HepG2 (cell line): ENCODE measurements around the gene PPP2R5B. TPM values are rescaled to one million over a fixed set of nuclear protein-coding genes. Genes with fewer than 3 reads are reported as not detected.

Experiments used
- ATF7-NPFF ChIP-seq: sonication (generic); formaldehyde crosslinking; IDR thresholded peaks from 2 replicates; pipeline ENCODE4 v1.8.1; 2023; ENCODE audit warnings: mild to moderate bottlenecking, low read depth, missing genetic modification reagents, moderate library complexity
- ATRX ChIP-seq: sonication (generic); formaldehyde crosslinking; IDR thresholded peaks from 2 replicates; pipeline ENCODE4 v1.4.0; 2020; ENCODE audit warnings: missing genetic modification reagents, borderline replicate concordance
- EZH2 ChIP-seq: conservative IDR thresholded peaks from 2 replicates; pipeline ENCODE4 v1.6.1; 2012; ENCODE audit warnings: mild to moderate bottlenecking, low read depth, low read length, moderate library complexity
- FOXA1 ChIP-seq, 2 experiments: fragments of 450-650 bp in 1 of 2; sonication (generic) in 1 of 2; formaldehyde crosslinking in 1 of 2; IDR thresholded peaks; 2 replicates each; pipeline versions ENCODE4 v1.4.0 to v1.6.1; 2016 to 2020; ENCODE audit warnings: missing genetic modification reagents in 1 of 2
- MATR3 ChIP-seq: sonication (generic); formaldehyde crosslinking; IDR thresholded peaks from 2 replicates; pipeline ENCODE4 v1.4.0; 2020; ENCODE audit warnings: missing genetic modification reagents
- RNF2 ChIP-seq: fragments of 450-650 bp; conservative IDR thresholded peaks from 2 replicates; pipeline ENCODE4 v1.6.1; 2016; ENCODE audit warnings: low read depth
- SRY ChIP-seq: sonication (generic); formaldehyde crosslinking; IDR thresholded peaks from 2 replicates; pipeline ENCODE4 v1.8.0; 2022; ENCODE audit warnings: mild to moderate bottlenecking, missing genetic modification reagents
- TGIF2 ChIP-seq: IDR thresholded peaks from 2 replicates; pipeline ENCODE4 v1.6.1; 2016; ENCODE audit warnings: control low read depth, missing compliant biosample characterization
- YEATS2 ChIP-seq: sonication (generic); formaldehyde crosslinking; IDR thresholded peaks from 2 replicates; pipeline ENCODE4 v1.4.0; 2020; ENCODE audit warnings: missing genetic modification reagents, borderline replicate concordance
- ZC3H4 ChIP-seq: sonication (generic); formaldehyde crosslinking; IDR thresholded peaks from 2 replicates; pipeline ENCODE4 v1.4.0; 2020; ENCODE audit warnings: missing genetic modification reagents, borderline replicate concordance
- ZNF562 ChIP-seq: sonication (generic); formaldehyde crosslinking; IDR thresholded peaks from 2 replicates; pipeline ENCODE4 v1.8.0; 2022; ENCODE audit warnings: missing genetic modification reagents, borderline replicate concordance
- ZNF883 ChIP-seq: sonication (generic); formaldehyde crosslinking; IDR thresholded peaks from 2 replicates; pipeline ENCODE4 v1.5.1; 2020; ENCODE audit warnings: mild to moderate bottlenecking, missing genetic modification reagents; ENCODE audit errors: not compliant biosample characterization
- polyA plus RNA-seq, 8 experiments: library from polyadenylated mRNA; depleted of rRNA in 3 of 8; stranded (reverse) in 7 of 8; unstranded in 1 of 8; fragments of >200 nt; fragmentation: Illumina TruSeq in 4 of 8; extraction: Trizol in 4 of 8; gene quantifications; 2 replicates each; pipeline versions ENCODE4 v1.2.1 to v1.2.3, GENCODE V29; 2011 to 2016; ENCODE audit warnings: low read depth in 4 of 8, missing spikeins in 1 of 8, mixed read lengths in 1 of 8; ENCODE audit not compliant: insufficient read depth in 1 of 8
- total RNA-seq, 5 experiments: library from RNA; depleted of rRNA; stranded (reverse); fragments of >200 nt; fragmentation: Illumina TruSeq; extraction: Trizol; gene quantifications; 2 replicates each; pipeline ENCODE4 v1.2.3, GENCODE V29; 2016; ENCODE audit warnings: low read depth in 1 of 5
- TF ChIP-seq, protein P1 (sequence below): sonication (generic); formaldehyde crosslinking; IDR thresholded peaks from 2 replicates; pipeline ENCODE4 v1.4.0; 2020; ENCODE audit warnings: missing genetic modification reagents
- TF ChIP-seq, protein P2 (sequence below): sonication (generic); formaldehyde crosslinking; IDR thresholded peaks from 2 replicates; pipeline ENCODE4 v1.9.0; 2021; ENCODE audit warnings: missing genetic modification reagents, borderline replicate concordance
- TF ChIP-seq, protein P3 (sequence below): sonication (generic); formaldehyde crosslinking; IDR thresholded peaks from 2 replicates; pipeline ENCODE4 v1.4.0; 2020; ENCODE audit warnings: missing genetic modification reagents
- TF ChIP-seq, protein P4 (sequence below): sonication (generic); formaldehyde crosslinking; IDR thresholded peaks from 2 replicates; pipeline ENCODE4 v1.5.0; 2020; ENCODE audit warnings: mild to moderate bottlenecking, missing genetic modification reagents

Gene PPP2R5B
- total and polyA plus RNA-seq, 2 of the 13 experiments (the other 11 are each of a cell fraction or from before 2014, with no cell fraction given) = 2.3 to 8.3 TPM

DNA sequence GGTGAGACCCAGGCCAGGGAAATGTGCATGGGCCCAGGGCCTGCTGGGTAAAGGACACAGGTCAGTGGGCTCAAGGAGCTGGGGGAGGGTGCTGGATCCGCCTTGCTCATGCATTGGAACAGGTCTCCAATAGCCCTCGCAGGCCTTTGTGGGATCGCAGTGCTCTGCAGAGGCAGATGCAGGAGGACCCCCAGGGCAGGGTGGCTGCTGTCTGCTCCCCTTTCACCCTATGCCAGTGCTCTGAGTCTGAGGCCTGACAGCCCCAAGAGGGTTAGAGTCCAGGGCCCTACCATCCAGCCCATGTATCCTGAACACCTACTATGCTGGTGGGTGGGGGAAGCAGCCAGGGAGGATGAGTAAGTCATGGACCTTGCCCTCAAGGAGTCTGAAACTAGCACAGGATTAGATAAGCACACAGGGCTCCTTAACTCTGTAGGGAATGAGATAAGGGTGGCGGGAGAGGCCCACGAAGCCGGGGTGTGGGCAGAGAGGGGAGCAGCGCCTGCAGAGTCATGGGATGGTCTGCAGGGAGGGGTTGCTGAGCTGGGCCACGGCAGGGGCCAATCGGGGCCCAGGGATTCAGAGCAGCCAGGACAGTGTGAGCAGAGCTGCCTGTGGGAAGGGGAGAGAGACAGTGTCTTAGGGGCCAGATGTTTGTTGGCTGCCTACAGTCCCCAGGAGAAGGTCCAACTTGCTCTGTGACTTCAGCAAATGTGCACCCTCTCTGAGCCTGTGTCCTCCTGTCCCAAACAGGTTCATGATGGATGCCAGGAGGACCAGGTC lies 35.6 kb upstream of the PPP2R5B start (continued):
- TF ChIP-seq, protein P1, sequence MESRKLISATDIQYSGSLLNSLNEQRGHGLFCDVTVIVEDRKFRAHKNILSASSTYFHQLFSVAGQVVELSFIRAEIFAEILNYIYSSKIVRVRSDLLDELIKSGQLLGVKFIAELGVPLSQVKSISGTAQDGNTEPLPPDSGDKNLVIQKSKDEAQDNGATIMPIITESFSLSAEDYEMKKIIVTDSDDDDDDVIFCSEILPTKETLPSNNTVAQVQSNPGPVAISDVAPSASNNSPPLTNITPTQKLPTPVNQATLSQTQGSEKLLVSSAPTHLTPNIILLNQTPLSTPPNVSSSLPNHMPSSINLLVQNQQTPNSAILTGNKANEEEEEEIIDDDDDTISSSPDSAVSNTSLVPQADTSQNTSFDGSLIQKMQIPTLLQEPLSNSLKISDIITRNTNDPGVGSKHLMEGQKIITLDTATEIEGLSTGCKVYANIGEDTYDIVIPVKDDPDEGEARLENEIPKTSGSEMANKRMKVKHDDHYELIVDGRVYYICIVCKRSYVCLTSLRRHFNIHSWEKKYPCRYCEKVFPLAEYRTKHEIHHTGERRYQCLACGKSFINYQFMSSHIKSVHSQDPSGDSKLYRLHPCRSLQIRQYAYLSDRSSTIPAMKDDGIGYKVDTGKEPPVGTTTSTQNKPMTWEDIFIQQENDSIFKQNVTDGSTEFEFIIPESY (CRISPR knock-in tag) = no peak
- TF ChIP-seq YEATS2 = no peak
- TF ChIP-seq, protein P2, sequence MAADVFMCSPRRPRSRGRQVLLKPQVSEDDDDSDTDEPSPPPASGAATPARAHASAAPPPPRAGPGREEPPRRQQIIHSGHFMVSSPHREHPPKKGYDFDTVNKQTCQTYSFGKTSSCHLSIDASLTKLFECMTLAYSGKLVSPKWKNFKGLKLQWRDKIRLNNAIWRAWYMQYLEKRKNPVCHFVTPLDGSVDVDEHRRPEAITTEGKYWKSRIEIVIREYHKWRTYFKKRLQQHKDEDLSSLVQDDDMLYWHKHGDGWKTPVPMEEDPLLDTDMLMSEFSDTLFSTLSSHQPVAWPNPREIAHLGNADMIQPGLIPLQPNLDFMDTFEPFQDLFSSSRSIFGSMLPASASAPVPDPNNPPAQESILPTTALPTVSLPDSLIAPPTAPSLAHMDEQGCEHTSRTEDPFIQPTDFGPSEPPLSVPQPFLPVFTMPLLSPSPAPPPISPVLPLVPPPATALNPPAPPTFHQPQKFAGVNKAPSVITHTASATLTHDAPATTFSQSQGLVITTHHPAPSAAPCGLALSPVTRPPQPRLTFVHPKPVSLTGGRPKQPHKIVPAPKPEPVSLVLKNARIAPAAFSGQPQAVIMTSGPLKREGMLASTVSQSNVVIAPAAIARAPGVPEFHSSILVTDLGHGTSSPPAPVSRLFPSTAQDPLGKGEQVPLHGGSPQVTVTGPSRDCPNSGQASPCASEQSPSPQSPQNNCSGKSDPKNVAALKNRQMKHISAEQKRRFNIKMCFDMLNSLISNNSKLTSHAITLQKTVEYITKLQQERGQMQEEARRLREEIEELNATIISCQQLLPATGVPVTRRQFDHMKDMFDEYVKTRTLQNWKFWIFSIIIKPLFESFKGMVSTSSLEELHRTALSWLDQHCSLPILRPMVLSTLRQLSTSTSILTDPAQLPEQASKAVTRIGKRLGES = no peak
- no peak for TF ChIP-seq ATRX (CRISPR knock-in tag)
- TF ChIP-seq ZNF562 (CRISPR knock-in tag) = no peak
- TF ChIP-seq ZNF883 (CRISPR knock-in tag) = no peak
- TF ChIP-seq TGIF2 = no peak
- no peak for TF ChIP-seq RNF2
- TF ChIP-seq FOXA1 (IDR thresholded peaks at IDR 0.05) = no peak
- TF ChIP-seq FOXA1 (CRISPR knock-in tag; IDR thresholded peaks at IDR 0.05) = no peak
- no peak for TF ChIP-seq EZH2
- TF ChIP-seq, protein P3, sequence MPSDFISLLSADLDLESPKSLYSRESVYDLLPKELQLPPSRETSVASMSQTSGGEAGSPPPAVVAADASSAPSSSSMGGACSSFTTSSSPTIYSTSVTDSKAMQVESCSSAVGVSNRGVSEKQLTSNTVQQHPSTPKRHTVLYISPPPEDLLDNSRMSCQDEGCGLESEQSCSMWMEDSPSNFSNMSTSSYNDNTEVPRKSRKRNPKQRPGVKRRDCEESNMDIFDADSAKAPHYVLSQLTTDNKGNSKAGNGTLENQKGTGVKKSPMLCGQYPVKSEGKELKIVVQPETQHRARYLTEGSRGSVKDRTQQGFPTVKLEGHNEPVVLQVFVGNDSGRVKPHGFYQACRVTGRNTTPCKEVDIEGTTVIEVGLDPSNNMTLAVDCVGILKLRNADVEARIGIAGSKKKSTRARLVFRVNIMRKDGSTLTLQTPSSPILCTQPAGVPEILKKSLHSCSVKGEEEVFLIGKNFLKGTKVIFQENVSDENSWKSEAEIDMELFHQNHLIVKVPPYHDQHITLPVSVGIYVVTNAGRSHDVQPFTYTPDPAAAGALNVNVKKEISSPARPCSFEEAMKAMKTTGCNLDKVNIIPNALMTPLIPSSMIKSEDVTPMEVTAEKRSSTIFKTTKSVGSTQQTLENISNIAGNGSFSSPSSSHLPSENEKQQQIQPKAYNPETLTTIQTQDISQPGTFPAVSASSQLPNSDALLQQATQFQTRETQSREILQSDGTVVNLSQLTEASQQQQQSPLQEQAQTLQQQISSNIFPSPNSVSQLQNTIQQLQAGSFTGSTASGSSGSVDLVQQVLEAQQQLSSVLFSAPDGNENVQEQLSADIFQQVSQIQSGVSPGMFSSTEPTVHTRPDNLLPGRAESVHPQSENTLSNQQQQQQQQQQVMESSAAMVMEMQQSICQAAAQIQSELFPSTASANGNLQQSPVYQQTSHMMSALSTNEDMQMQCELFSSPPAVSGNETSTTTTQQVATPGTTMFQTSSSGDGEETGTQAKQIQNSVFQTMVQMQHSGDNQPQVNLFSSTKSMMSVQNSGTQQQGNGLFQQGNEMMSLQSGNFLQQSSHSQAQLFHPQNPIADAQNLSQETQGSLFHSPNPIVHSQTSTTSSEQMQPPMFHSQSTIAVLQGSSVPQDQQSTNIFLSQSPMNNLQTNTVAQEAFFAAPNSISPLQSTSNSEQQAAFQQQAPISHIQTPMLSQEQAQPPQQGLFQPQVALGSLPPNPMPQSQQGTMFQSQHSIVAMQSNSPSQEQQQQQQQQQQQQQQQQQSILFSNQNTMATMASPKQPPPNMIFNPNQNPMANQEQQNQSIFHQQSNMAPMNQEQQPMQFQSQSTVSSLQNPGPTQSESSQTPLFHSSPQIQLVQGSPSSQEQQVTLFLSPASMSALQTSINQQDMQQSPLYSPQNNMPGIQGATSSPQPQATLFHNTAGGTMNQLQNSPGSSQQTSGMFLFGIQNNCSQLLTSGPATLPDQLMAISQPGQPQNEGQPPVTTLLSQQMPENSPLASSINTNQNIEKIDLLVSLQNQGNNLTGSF (CRISPR knock-in tag) = no peak
- TF ChIP-seq ATF7-NPFF (CRISPR knock-in tag) = 0 out of 2 replicates have a peak, but pooled peaks have one; percentile 19
- TF ChIP-seq, protein P4, sequence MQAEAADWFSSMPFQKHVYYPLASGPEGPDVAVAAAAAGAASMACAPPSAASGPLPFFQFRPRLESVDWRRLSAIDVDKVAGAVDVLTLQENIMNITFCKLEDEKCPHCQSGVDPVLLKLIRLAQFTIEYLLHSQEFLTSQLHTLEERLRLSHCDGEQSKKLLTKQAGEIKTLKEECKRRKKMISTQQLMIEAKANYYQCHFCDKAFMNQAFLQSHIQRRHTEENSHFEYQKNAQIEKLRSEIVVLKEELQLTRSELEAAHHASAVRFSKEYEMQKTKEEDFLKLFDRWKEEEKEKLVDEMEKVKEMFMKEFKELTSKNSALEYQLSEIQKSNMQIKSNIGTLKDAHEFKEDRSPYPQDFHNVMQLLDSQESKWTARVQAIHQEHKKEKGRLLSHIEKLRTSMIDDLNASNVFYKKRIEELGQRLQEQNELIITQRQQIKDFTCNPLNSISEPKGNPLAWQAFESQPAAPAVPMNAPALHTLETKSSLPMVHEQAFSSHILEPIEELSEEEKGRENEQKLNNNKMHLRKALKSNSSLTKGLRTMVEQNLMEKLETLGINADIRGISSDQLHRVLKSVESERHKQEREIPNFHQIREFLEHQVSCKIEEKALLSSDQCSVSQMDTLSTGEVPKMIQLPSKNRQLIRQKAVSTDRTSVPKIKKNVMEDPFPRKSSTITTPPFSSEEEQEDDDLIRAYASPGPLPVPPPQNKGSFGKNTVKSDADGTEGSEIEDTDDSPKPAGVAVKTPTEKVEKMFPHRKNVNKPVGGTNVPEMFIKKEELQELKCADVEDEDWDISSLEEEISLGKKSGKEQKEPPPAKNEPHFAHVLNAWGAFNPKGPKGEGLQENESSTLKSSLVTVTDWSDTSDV (CRISPR knock-in tag) = no peak
- TF ChIP-seq SRY (CRISPR knock-in tag) = no peak
- no peak for TF ChIP-seq ZC3H4 (CRISPR knock-in tag)
- no peak for TF ChIP-seq MATR3 (CRISPR knock-in tag)
